OCI-LY3 (cell line): ENCODE results near the gene PEX11B.

Experiments
- CTCF ChIP-seq: fragments of 200-600, 300-600 bp; sonication (generic); IDR thresholded peaks from 2 replicates; pipeline ENCODE4 v1.5.1; 2014; ENCODE audit warnings: antibody characterized with exemption, low read length, low read depth
- EZH2phosphoT487 ChIP-seq: fragments of 200-600 bp; shearing (Covaris generic); IDR thresholded peaks from 2 replicates; pipeline ENCODE4 v1.6.1; 2018; ENCODE audit warnings: antibody characterized with exemption, mixed run types, low read depth

- TF ChIP-seq EZH2phosphoT487 (no peak), CTCF (no peak)
Measured at GRCh38 chr1:145960468-145961108, 42.1 kb upstream of the PEX11B start.
